ENCODE results near the gene TTLL11. TPM values are rescaled to one million over a fixed set of nuclear protein-coding genes. Genes with fewer than 3 reads are reported as not detected.

The TTLL11 gene
- total RNA-seq, 1 donor from 2014 or later: 0.75 TPM

- Histone ChIP-seq H2AFZ (replicated peaks) (no peak overlapping the region), H3K36me3 (no peaks in the 10 kb centered on the region), H3K27ac (no peak overlapping the region), H3K9ac (no peak overlapping the region), H3K4me3 (no peak overlapping the region), H3F3A (ENCODE audit: low read depth) (no peaks in the 10 kb centered on the region), H4K20me1 (ENCODE audit: low read depth) (no peaks in the 10 kb centered on the region), H3K4me2 (no peak overlapping the region), H3K27me3 (no peaks in the 10 kb centered on the region), H3K9me3 (ENCODE audit: low read depth) (no peaks in the 10 kb centered on the region), H3K79me2 (ENCODE audit: low read depth) (no peaks in the 10 kb centered on the region), H3K4me1 (peaks cover 5% of the 10 kb centered on the region)
- Mint-ChIP-seq H3K27me3 (ENCODE audit: insufficient read depth, low read depth) (peaks cover 4% of the 10 kb centered on the region), H3K9me3 (peaks cover 9% of the 10 kb centered on the region), H3K4me1 (no peaks in the 10 kb centered on the region), H3K4me3 (no peak overlapping the region), H3K27ac (no peak overlapping the region), H3K36me3 (no peaks in the 10 kb centered on the region)
- TF ChIP-seq EZH2 (IDR thresholded peaks at IDR 0.05) (no peak), EZH2phosphoT487 (IDR thresholded peaks at IDR 0.05) (no peak), CTCF (IDR thresholded peaks at IDR 0.05) (no peak)
- DNase-seq (ENCODE audit: low spot score): no peak
Observed at GRCh38 chr9:121979736-121980135, 113.4 kb downstream of the TTLL11 start.

- H3F3A ChIP-seq (ENCODE audit: low read depth): no peaks in the 10 kb centered on the region
- no peaks in the 10 kb centered on the region for H4K20me1 ChIP-seq (ENCODE audit: low read depth)
- no peaks in the 10 kb centered on the region for H3K79me2 ChIP-seq (ENCODE audit: low read depth)
- H3K9me3 Mint-ChIP-seq: peaks cover 6% of the 10 kb centered on the region
- no peak overlapping the region for H3K4me3 Mint-ChIP-seq
- H2AFZ ChIP-seq (replicated peaks): no peak overlapping the region
- H3K27ac ChIP-seq: no peak overlapping the region
- no peaks in the 10 kb centered on the region for H3K36me3 ChIP-seq
- no peak overlapping the region for H3K4me3 ChIP-seq
- H3K36me3 Mint-ChIP-seq: peaks cover 2% of the 10 kb centered on the region
- no peaks in the 10 kb centered on the region for H3K9me3 ChIP-seq (ENCODE audit: low read depth)
- no peak for TF ChIP-seq CTCF (IDR thresholded peaks at IDR 0.05)
- TF ChIP-seq EZH2 (IDR thresholded peaks at IDR 0.05): no peak
- no peak for TF ChIP-seq EZH2phosphoT487 (IDR thresholded peaks at IDR 0.05)
- H3K27ac Mint-ChIP-seq: no peak overlapping the region
- H3K9ac ChIP-seq: no peak overlapping the region
- DNase-seq (ENCODE audit: low spot score): no peak
- H3K4me1 Mint-ChIP-seq: peaks cover 2% of the 10 kb centered on the region
- no peak overlapping the region for H3K4me2 ChIP-seq
- H3K4me1 ChIP-seq: peaks cover 5% of the 10 kb centered on the region
- H3K27me3 Mint-ChIP-seq (ENCODE audit: insufficient read depth, low read depth): peaks cover 3% of the 10 kb centered on the region
- H3K27me3 ChIP-seq: no peaks in the 10 kb centered on the region
Observed at GRCh38 chr9:121976751-121977150, 116.4 kb downstream of the TTLL11 start.

GRCh38 chr9:121975801-121976277 lies 117.3 kb downstream of the TTLL11 start:
- peaks cover 2% of the 10 kb centered on the region for H3K4me1 Mint-ChIP-seq
- Histone ChIP-seq H3K27me3 (no peaks in the 10 kb centered on the region), H3K9me3 (ENCODE audit: low read depth) (no peaks in the 10 kb centered on the region), H3K4me3 (no peak overlapping the region), H3K4me2 (no peak overlapping the region), H3K27ac (no peak overlapping the region), H3K79me2 (ENCODE audit: low read depth) (no peaks in the 10 kb centered on the region), H2AFZ (replicated peaks) (peak overlapping the region; percentile 59), H3F3A (ENCODE audit: low read depth) (no peaks in the 10 kb centered on the region), H3K4me1 (peaks cover 5% of the 10 kb centered on the region), H4K20me1 (ENCODE audit: low read depth) (no peaks in the 10 kb centered on the region), H3K9ac (no peak overlapping the region), H3K36me3 (no peaks in the 10 kb centered on the region)
- no peak overlapping the region for H3K27ac Mint-ChIP-seq
- H3K36me3 Mint-ChIP-seq: peaks cover 2% of the 10 kb centered on the region
- DNase-seq (ENCODE audit: low spot score): no peak
- peaks cover 4% of the 10 kb centered on the region for H3K9me3 Mint-ChIP-seq
- H3K4me3 Mint-ChIP-seq: no peak overlapping the region
- H3K27me3 Mint-ChIP-seq (ENCODE audit: insufficient read depth, low read depth): peaks cover 4% of the 10 kb centered on the region
- no peak for TF ChIP-seq EZH2phosphoT487 (IDR thresholded peaks at IDR 0.05)
- no peak for TF ChIP-seq EZH2 (IDR thresholded peaks at IDR 0.05)
- TF ChIP-seq CTCF (IDR thresholded peaks at IDR 0.05): no peak

Data from neural progenitor cell (in vitro differentiated cells).